MV-4-11 (cell line): ENCODE results near the gene YBX1.
"Not testable (repeated sequence)": the region's sequence is repeated elsewhere in the genome, so short reads cannot be mapped to it uniquely, and the experiment has no call there.

ENCODE experiments used
- DNase-seq: peaks from one replicate; lab custom pipeline; 2025; lab: John Stamatoyannopoulos, UW

The YBX1 gene

DNA sequence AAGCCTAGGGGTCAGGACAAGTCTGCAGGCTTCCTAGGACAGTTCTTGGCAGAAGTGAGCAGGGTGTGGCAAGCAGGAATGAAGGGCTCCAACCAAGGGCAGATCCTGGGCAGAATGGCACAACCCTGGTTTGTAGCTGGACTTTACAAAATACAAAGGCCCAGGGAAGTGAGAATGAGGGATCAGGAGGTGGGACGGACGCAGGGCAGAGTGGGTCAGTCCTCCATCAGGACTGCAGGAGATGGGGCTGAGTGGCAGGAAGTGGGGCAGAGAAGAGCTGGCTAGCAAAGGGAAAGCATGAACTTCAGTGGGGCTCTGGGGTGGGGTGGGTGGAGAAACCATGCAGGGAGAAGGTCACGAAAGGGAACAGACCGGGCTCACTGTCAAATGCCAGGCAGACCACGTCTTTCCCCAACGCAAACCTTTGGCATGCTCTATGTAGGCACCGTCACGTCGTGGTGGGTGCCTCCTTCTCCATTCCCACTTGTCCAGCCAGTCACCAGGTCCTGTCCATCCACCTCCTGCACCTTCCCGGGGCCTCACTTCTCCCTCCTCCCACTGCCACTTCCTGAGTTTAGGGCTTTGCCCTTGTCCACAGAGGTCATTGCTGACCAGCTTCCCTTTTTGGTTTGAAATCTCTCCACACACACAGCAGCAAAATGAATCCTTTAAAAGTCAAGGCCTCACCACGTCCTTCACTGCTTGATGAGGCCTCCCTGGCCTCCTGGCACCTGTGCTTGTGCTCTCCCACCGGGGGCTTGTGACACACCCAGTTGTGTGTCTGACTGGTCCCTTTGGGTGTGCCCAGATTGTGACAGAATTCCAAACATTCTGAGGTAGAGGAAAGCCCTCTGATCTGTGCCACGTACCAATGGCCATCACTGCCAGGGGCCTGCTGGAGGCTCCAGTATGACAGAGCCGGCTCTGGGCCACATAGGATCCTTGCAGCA, 66.5 kb downstream of the YBX1 start:
- peak; percentile 35 for DNase-seq

DNA sequence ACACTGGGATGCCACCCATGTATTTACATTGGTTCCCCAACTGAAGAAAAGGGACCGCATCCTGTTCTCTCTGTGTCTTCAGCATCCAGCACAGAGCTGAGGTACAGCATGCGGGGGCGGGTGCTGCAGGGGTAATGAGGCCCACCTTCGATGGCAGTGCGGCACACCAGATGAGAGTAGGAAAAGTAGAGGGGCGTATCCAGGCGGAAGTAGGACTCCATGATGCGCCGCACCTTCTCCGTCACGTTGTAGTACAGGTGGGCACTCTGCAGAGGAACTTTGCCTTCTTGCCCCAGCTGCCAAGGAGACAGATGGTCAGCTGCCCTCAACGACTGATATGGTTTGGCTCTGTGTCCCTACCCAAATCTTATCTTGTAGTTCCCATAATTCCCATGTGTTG, 67.8 kb downstream of the YBX1 start:
- no peak for DNase-seq

DNA sequence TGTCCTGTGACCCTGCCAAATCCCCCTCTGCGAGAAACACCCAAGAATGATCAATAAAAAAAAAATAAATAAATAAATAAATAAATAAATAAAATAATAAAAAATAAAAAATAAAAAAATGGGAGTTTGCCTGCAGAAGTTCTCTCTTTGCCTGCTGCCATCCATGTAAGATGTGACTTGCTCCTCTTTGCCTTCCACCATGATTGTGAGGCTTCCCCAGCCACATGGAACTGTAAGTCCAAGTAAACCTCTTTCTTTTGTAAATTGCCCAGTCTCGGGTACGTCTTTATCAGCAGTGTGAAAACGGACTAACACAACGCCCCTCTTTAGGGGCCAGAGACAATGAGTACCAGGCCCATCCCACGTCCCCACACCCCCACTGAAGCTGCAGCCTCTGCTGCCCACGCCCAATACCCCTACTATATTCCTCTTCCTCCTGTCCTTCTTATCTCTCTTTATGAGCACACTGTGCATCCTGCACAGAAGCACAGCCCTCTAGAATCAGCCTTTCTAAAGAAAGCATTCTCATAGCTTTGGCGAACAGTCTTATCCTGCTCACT, 69.4 kb downstream of the YBX1 start:
- not testable (repeated sequence) for DNase-seq

DNA sequence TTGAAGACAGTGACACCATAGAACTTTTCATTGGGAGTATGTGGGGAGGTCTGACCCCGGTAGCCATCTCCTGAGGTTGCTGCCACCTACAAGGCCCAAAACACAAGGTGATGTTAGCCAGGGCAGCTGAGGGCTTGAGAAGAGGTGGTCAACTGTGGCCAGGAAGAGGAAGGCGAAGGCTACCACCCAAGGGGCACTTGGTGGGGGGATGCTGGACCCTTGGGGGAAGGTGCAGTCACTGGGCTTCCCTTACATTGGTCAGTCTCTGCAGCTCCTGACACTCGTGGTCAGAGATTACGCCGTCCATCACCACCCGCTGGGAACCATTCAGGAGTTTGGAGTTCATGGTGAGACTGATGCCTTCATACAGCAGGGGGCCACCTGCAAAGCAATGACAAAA, 70.1 kb downstream of the YBX1 start:
- no peak for DNase-seq

DNA sequence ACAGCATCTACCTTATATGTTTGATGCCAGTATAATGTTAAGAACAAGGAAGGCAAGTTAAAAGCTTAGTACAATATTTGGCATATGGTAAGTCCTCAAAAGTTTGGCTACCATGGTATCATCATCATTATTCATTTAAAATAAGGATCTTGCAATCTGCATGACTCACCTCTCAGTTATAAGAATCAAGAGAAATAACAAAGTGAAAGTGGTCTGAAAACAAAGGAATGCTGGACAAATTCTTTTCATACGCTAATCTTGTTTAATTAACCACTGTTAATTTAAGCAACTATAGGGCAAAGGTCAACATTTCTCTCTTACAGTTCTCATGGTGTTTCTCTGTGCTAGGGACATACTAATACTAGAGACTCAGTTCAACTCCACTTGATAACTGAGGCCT, 70.9 kb downstream of the YBX1 start:
- DNase-seq = no peak
